HepG2 (cell line): ENCODE measurements around the gene GFY. TPM values are rescaled to one million over a fixed set of nuclear protein-coding genes. Genes with fewer than 3 reads are reported as not detected.

Experiments used
- CSRNP2 ChIP-seq: sonication (generic); formaldehyde crosslinking; conservative IDR thresholded peaks from 2 replicates; pipeline ENCODE4 v1.8.0; 2022; ENCODE audit warnings: low read depth, missing genetic modification reagents
- NFAT5 ChIP-seq: sonication (generic); formaldehyde crosslinking; IDR thresholded peaks from 2 replicates; pipeline ENCODE4 v1.4.0; 2020; ENCODE audit warnings: missing genetic modification reagents
- PAX8 ChIP-seq: sonication (generic); formaldehyde crosslinking; IDR thresholded peaks from 2 replicates; pipeline ENCODE4 v1.8.0; 2022; ENCODE audit warnings: mild to moderate bottlenecking, missing genetic modification reagents, borderline replicate concordance
- SATB2 ChIP-seq: sonication (generic); formaldehyde crosslinking; IDR thresholded peaks from 2 replicates; pipeline ENCODE4 v1.5.0; 2020; ENCODE audit warnings: missing genetic modification reagents
- TAF15 ChIP-seq: fragments of 200-400 bp; formaldehyde crosslinking; IDR thresholded peaks from one replicate; pipeline ENCODE4 v1.6.1; 2018; ENCODE audit warnings: mild to moderate bottlenecking, low read depth, low read length; ENCODE audit not compliant: poor library complexity, severe bottlenecking
- ZBTB3 ChIP-seq: sonication (generic); formaldehyde crosslinking; IDR thresholded peaks from 2 replicates; pipeline ENCODE4 v1.4.0; 2020; ENCODE audit warnings: low read depth, mild to moderate bottlenecking, moderate library complexity, missing genetic modification reagents, borderline replicate concordance
- ZFAT ChIP-seq: sonication (generic); formaldehyde crosslinking; conservative IDR thresholded peaks from 2 replicates; pipeline ENCODE4 v1.8.1; 2023; ENCODE audit warnings: missing genetic modification reagents, inconsistent platforms
- ZNF724P ChIP-seq: sonication (generic); formaldehyde crosslinking; IDR thresholded peaks from 2 replicates; pipeline ENCODE4 v1.8.0; 2022; ENCODE audit warnings: missing genetic modification reagents, borderline replicate concordance
- polyA plus RNA-seq, 8 experiments: library from polyadenylated mRNA; depleted of rRNA in 3 of 8; stranded (reverse) in 7 of 8; unstranded in 1 of 8; fragments of >200 nt; fragmentation: Illumina TruSeq in 4 of 8; extraction: Trizol in 4 of 8; gene quantifications; 2 replicates each; pipeline versions ENCODE4 v1.2.1 to v1.2.3, GENCODE V29; 2011 to 2016; ENCODE audit warnings: low read depth in 4 of 8, missing spikeins in 1 of 8, mixed read lengths in 1 of 8; ENCODE audit not compliant: insufficient read depth in 1 of 8
- total RNA-seq, 5 experiments: library from RNA; depleted of rRNA; stranded (reverse); fragments of >200 nt; fragmentation: Illumina TruSeq; extraction: Trizol; gene quantifications; 2 replicates each; pipeline ENCODE4 v1.2.3, GENCODE V29; 2016; ENCODE audit warnings: low read depth in 1 of 5
- TF ChIP-seq, protein P1 (sequence below): sonication (generic); formaldehyde crosslinking; IDR thresholded peaks from 2 replicates; pipeline ENCODE4 v1.4.0; 2020; ENCODE audit warnings: mild to moderate bottlenecking, missing genetic modification reagents
- TF ChIP-seq, protein P2 (sequence below): sonication (generic); formaldehyde crosslinking; IDR thresholded peaks from 2 replicates; pipeline ENCODE4 v1.4.0; 2020; ENCODE audit warnings: missing genetic modification reagents

GFY gene
- total and polyA plus RNA-seq, 2 of the 13 experiments (the other 11 are each of a cell fraction or from before 2014, with no cell fraction given), result not detected

DNA sequence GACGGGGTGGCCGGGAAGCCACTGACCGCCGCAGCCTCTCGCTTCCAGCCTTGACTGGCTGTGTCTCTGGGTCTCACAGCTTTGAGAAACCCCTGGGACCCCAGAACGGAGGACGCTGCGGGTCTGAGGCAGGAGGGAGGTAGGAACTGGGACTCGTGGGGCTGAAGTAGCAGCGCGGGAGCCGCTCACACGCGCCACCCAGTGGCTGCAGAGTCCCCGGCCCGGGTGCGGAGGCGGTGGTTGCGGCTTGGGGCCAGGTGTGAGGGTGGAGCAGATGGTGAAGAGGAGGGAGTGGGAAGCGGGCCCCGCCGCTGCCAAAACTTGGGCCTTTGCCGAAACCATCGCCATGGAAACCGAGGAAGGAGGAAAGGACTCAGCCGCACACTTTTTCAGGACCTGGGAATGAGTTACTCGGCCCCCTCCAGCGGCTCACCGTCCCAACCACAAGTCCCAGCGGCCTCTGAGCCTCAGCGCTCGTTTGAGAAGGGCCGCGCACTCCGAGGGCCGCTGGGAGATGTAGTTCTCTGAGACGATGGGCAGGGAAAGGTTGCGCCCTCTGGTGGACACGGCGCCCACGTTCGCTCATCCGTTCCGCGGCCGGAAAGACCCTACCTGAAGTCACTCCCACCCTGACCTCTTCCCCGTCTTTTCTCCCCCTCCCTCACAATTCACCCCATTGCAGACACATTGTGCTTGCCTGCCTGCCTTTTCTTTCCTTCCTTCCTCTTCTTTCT lies 18.3 kb downstream of the GFY start (continued):
- TF ChIP-seq, protein P1, sequence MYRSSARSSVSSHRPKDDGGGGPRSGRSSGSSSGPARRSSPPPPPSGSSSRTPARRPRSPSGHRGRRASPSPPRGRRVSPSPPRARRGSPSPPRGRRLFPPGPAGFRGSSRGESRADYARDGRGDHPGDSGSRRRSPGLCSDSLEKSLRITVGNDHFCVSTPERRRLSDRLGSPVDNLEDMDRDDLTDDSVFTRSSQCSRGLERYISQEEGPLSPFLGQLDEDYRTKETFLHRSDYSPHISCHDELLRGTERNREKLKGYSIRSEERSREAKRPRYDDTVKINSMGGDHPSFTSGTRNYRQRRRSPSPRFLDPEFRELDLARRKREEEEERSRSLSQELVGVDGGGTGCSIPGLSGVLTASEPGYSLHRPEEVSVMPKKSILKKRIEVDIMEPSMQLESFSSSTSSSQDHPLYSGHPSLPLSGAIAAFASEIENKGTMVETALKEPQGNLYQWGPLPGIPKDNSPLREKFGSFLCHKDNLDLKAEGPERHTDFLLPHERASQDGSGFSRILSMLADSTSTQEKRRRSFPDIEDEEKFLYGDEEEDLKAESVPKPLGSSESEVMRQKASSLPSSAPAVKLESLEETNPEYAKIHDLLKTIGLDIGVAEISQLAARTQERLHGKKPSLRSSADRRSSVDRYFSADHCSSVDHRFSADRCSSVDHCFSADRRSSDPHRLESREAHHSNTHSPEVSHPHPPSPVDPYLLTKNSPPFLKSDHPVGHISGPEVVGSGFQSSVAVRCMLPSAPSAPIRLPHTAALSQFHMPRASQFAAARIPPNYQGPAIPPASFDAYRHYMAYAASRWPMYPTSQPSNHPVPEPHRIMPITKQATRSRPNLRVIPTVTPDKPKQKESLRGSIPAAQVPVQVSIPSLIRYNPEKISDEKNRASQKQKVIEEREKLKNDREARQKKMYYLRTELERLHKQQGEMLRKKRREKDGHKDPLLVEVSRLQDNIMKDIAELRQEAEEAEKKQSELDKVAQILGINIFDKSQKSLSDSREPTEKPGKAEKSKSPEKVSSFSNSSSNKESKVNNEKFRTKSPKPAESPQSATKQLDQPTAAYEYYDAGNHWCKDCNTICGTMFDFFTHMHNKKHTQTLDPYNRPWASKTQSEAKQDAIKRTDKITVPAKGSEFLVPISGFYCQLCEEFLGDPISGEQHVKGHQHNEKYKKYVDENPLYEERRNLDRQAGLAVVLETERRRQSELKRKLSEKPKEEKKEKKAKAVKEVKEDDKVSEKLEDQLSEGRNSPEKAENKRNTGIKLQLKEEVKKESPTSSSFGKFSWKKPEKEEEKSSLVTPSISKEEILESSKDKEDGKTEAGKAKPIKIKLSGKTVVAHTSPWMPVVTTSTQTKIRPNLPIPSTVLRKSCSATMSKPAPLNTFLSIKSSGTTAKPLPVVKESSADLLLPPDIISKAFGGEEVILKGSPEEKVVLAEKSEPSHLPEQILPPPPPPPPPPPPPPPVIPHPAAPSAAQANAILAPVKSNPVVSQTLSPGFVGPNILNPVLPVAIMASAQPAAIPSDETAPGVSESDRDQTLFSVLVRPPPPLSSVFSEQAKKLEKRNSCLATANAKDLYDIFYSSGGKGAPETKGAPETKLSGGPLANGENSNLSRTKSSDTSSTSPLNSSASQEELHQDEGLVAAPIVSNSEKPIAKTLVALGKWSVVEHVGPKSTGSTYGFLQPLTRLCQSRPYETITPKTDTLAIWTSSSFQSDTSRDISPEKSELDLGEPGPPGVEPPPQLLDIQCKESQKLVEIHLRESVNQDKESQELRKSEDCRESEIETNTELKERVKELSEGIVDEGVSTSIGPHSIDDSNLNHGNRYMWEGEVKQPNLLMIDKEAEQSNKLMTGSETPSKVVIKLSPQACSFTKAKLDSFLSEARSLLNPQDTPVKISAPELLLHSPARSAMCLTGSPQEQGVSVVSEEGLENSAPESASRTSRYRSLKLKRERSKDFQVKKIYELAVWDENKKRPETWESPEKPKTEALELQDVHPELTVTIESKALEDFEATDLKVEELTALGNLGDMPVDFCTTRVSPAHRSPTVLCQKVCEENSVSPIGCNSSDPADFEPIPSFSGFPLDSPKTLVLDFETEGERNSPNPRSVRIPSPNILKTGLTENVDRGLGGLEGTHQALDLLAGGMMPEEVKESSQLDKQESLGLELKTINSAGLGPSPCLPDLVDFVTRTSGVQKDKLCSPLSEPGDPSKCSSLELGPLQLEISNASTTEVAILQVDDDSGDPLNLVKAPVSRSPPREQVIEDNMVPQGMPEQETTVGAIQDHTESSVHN (CRISPR knock-in tag), result peak; percentile 89
- TF ChIP-seq ZBTB3 (CRISPR knock-in tag), result no peak
- TF ChIP-seq CSRNP2, result no peak
- TF ChIP-seq ZNF724P (CRISPR knock-in tag), result no peak
- no peak for TF ChIP-seq SATB2
- no peak for TF ChIP-seq NFAT5 (CRISPR knock-in tag)
- no peak for TF ChIP-seq ZFAT (CRISPR knock-in tag)
- TF ChIP-seq PAX8 (CRISPR knock-in tag), result 0 out of 2 replicates have a peak, but pooled peaks have one; percentile 45
- TF ChIP-seq, protein P2, sequence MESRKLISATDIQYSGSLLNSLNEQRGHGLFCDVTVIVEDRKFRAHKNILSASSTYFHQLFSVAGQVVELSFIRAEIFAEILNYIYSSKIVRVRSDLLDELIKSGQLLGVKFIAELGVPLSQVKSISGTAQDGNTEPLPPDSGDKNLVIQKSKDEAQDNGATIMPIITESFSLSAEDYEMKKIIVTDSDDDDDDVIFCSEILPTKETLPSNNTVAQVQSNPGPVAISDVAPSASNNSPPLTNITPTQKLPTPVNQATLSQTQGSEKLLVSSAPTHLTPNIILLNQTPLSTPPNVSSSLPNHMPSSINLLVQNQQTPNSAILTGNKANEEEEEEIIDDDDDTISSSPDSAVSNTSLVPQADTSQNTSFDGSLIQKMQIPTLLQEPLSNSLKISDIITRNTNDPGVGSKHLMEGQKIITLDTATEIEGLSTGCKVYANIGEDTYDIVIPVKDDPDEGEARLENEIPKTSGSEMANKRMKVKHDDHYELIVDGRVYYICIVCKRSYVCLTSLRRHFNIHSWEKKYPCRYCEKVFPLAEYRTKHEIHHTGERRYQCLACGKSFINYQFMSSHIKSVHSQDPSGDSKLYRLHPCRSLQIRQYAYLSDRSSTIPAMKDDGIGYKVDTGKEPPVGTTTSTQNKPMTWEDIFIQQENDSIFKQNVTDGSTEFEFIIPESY (CRISPR knock-in tag), result peak; percentile 93
- peak; percentile 78 for TF ChIP-seq TAF15
